NCI-H345 (cell line): ENCODE data around the gene PRKAG2.
A peak's percentile ranks its signal among the peaks of the same experiment; 100 is the strongest.

Experiments
- DNase-seq: peaks from one replicate; lab custom pipeline; 2025; lab: John Stamatoyannopoulos, UW

The PRKAG2 gene

GRCh38 chr7:151900986-151901621 is 24.2 kb upstream of the PRKAG2 start:
- DNase-seq: no peak

- DNase-seq: no peak
Observed at GRCh38 chr7:151900591-151900985, 23.7 kb upstream of the PRKAG2 start.

GRCh38 chr7:151899513-151900360 is 22.8 kb upstream of the PRKAG2 start:
- DNase-seq: no peak

- no peak for DNase-seq
Observed at GRCh38 chr7:151897951-151898686, 21.2 kb upstream of the PRKAG2 start.

GRCh38 chr7:151897161-151897731 is 20.3 kb upstream of the PRKAG2 start:
- DNase-seq: no peak

GRCh38 chr7:151896486-151896885 is 19.6 kb upstream of the PRKAG2 start:
- DNase-seq: no peak

GRCh38 chr7:151896086-151896485 is 19.2 kb upstream of the PRKAG2 start:
- no peak for DNase-seq

GRCh38 chr7:151895631-151896031 is 18.7 kb upstream of the PRKAG2 start:
- peak; percentile 52 for DNase-seq

GRCh38 chr7:151895008-151895630 is 18.2 kb upstream of the PRKAG2 start:
- DNase-seq: peak; percentile 31

- DNase-seq: no peak
Observed at GRCh38 chr7:151894111-151895007, 17.4 kb upstream of the PRKAG2 start.

- no peak for DNase-seq
Observed at GRCh38 chr7:151893405-151893923, 16.5 kb upstream of the PRKAG2 start.

GRCh38 chr7:151891753-151892152 is 14.8 kb upstream of the PRKAG2 start:
- no peak for DNase-seq

GRCh38 chr7:151891182-151891581 is 14.3 kb upstream of the PRKAG2 start:
- no peak for DNase-seq

- DNase-seq: peak; percentile 65
Observed at GRCh38 chr7:151890355-151891004, 13.6 kb upstream of the PRKAG2 start.

GRCh38 chr7:151889406-151890354 is 12.8 kb upstream of the PRKAG2 start:
- DNase-seq: no peak

- DNase-seq: no peak
Observed at GRCh38 chr7:151888079-151889067, 11.5 kb upstream of the PRKAG2 start.

- DNase-seq: no peak
Observed at GRCh38 chr7:151886783-151887182, 9.9 kb upstream of the PRKAG2 start.

- no peak for DNase-seq
Observed at GRCh38 chr7:151885202-151885580, 8.3 kb upstream of the PRKAG2 start.
